GM12874 (cell line): ENCODE data around the gene ADGRG7.

Experiments
- CTCF ChIP-seq: IDR thresholded peaks from 2 replicates; pipeline ENCODE4 v1.5.1; 2011; ENCODE audit warnings: low read depth, mild to moderate bottlenecking, control low read depth, low read length, moderate library complexity; ENCODE audit not compliant: insufficient read depth

Gene ADGRG7

GRCh38 chr3:100609305-100609704 lies at the start of gene ADGRG7:
ADGRG7 (plus strand) TSS chr3:100609601; CDS start chr3:100609857, 256 bp downstream.
- no peak for TF ChIP-seq CTCF

- TF ChIP-seq CTCF, result no peak
Observed at GRCh38 chr3:100560426-100560825, 49.0 kb upstream of the ADGRG7 start.

- no peak for TF ChIP-seq CTCF
Observed at GRCh38 chr3:100561459-100562158, 47.8 kb upstream of the ADGRG7 start.

GRCh38 chr3:100562224-100562857 lies 47.1 kb upstream of the ADGRG7 start:
- no peak for TF ChIP-seq CTCF

GRCh38 chr3:100563228-100563627 lies 46.2 kb upstream of the ADGRG7 start:
- no peak for TF ChIP-seq CTCF

GRCh38 chr3:100563652-100564211 lies 45.7 kb upstream of the ADGRG7 start:
- no peak for TF ChIP-seq CTCF

GRCh38 chr3:100570811-100571210 lies 38.6 kb upstream of the ADGRG7 start:
- TF ChIP-seq CTCF, result no peak
